HepG2 (cell line): Measurements from ENCODE around the gene COX10. TPM values are rescaled to one million over a fixed set of nuclear protein-coding genes. Genes with fewer than 3 reads are reported as not detected.

Experiments
- ATAC-seq: fragments of 200-7000 bp; cut with Tn5 transposase; 3 replicates; pipeline ENCODE4 v1.9.1; 2020; ENCODE audit warnings: mild to moderate bottlenecking, moderate library complexity
- BruUV-seq: library from RNA; stranded (reverse); fragments of 400-500 nt; replicated peaks from 2 replicates; lab custom pipeline; 2021; lab: Mats Ljungman, UMichigan
- CTCF ChIA-PET: fragments of 300-600 bp; formaldehyde crosslinking; extraction: SDS; loops from one replicate; lab custom pipeline; 2021; ENCODE audit warnings: low total read pairs, inconsistent platforms, low intra/inter-chr PET ratio; lab: Yijun Ruan, JAX
- POLR2A ChIA-PET: fragments of 350-600 bp; sonication (Branson Sonifier 250); formaldehyde crosslinking; loops from one replicate; lab custom pipeline; 2020; ENCODE audit warnings: antibody characterized with exemption, inconsistent platforms; lab: Yijun Ruan, JAX
- DNase-seq: peaks from one replicate; pipeline ENCODE4 v3.0.0-alpha.2; 2015; ENCODE audit warnings: low spot score
- FAIRE-seq: peaks from 3 replicates; lab custom pipeline; 2011; peaks lifted over from hg19 to GRCh38; lab: Jason Lieb, UNC
- H2AFZ ChIP-seq: one replicate; pipeline ENCODE4 v1.6.1; 2011; ENCODE audit warnings: low read length, inconsistent platforms
- H3K27ac ChIP-seq: fragments of 300-600 bp; 3 replicates; pipeline ENCODE4 v1.8.0; 2011; ENCODE audit warnings: mixed run types, mild to moderate bottlenecking, mixed read lengths, low read length, inconsistent platforms; ENCODE audit not compliant: insufficient read depth; ENCODE audit errors: extremely low read length
- H3K27me3 ChIP-seq, 2 experiments: fragments of 200-600 bp in 1 of 2; 2 replicates in 1 of 2; 3 replicates in 1 of 2; pipeline versions ENCODE4 v1.6.0 to v1.8.0; 2011; ENCODE audit warnings: low read length in 2 of 2, mild to moderate bottlenecking in 2 of 2, moderate library complexity in 2 of 2, inconsistent platforms in 1 of 2; ENCODE audit not compliant: insufficient read depth in 2 of 2, control insufficient read depth in 1 of 2
- H3K36me3 ChIP-seq, 2 experiments: fragments of 200-600 bp in 1 of 2; replicated peaks in 1 of 2; 2 replicates in 1 of 2; 3 replicates in 1 of 2; pipeline versions ENCODE4 v1.5.1 to v1.8.0; 2011; ENCODE audit warnings: low read length in 2 of 2, inconsistent platforms in 1 of 2; ENCODE audit not compliant: insufficient read depth in 2 of 2, control insufficient read depth in 1 of 2
- H3K4me1 ChIP-seq: 2 replicates; pipeline ENCODE4 v1.5.1; 2012; ENCODE audit warnings: low read length, inconsistent platforms; ENCODE audit not compliant: insufficient read depth
- H3K4me2 ChIP-seq: 2 replicates; pipeline ENCODE4 v1.6.0; 2011; ENCODE audit warnings: low read depth, low read length, inconsistent platforms
- H3K4me3 ChIP-seq, 3 experiments: fragments of 200-600 bp in 1 of 3; sonication (generic), shearing (Covaris generic) in 1 of 3; replicated peaks in 1 of 3; 2 replicates each; pipeline ENCODE4 v1.5.1; 2011 to 2016; ENCODE audit warnings: low read length in 3 of 3, inconsistent platforms in 2 of 3, low read depth in 2 of 3, mild to moderate bottlenecking in 2 of 3, control low read depth in 1 of 3, mixed read lengths in 1 of 3; ENCODE audit not compliant: insufficient read depth in 1 of 3
- H3K79me2 ChIP-seq: one replicate; pipeline ENCODE4 v1.6.1; 2011; ENCODE audit warnings: low read length, inconsistent platforms; ENCODE audit not compliant: insufficient read depth
- H3K9ac ChIP-seq: 2 replicates; pipeline ENCODE4 v1.6.0; 2011; ENCODE audit warnings: mild to moderate bottlenecking, low read depth, low read length, inconsistent platforms; ENCODE audit not compliant: insufficient read depth
- H3K9me3 ChIP-seq: 2 replicates; pipeline ENCODE4 v1.5.1; 2012; ENCODE audit warnings: mild to moderate bottlenecking, low read length
- H4K20me1 ChIP-seq: 2 replicates; pipeline ENCODE4 v1.6.0; 2011; ENCODE audit warnings: inconsistent platforms, mild to moderate bottlenecking, low read length, moderate library complexity; ENCODE audit not compliant: insufficient read depth
- ESRRA ChIP-seq: sonication (generic); formaldehyde crosslinking; IDR thresholded peaks from 2 replicates; pipeline ENCODE4 v1.5.1; 2020; ENCODE audit warnings: mild to moderate bottlenecking, low read depth, missing genetic modification reagents
- KDM4B ChIP-seq: sonication (generic); formaldehyde crosslinking; IDR thresholded peaks from 2 replicates; pipeline ENCODE4 v1.4.0; 2020; ENCODE audit warnings: missing genetic modification reagents
- KLF12 ChIP-seq: sonication (generic); formaldehyde crosslinking; IDR thresholded peaks from 2 replicates; pipeline ENCODE4 v1.4.0; 2020; ENCODE audit warnings: missing genetic modification reagents, borderline replicate concordance
- MYC ChIP-seq: sonication (generic); formaldehyde crosslinking; IDR thresholded peaks from 2 replicates; pipeline ENCODE4 v1.9.0; 2021; ENCODE audit warnings: missing genetic modification reagents, borderline replicate concordance
- MYNN ChIP-seq: sonication (generic); formaldehyde crosslinking; IDR thresholded peaks from 2 replicates; pipeline ENCODE4 v1.4.0; 2020; ENCODE audit warnings: mild to moderate bottlenecking, low read depth, missing genetic modification reagents
- PHF21A ChIP-seq: sonication (generic); formaldehyde crosslinking; IDR thresholded peaks from 2 replicates; pipeline ENCODE4 v1.5.0; 2020; ENCODE audit warnings: mild to moderate bottlenecking, missing genetic modification reagents
- POLR2AphosphoS5 ChIP-seq: IDR thresholded peaks from 2 replicates; pipeline ENCODE4 v1.6.1; 2012; ENCODE audit warnings: low read depth, low read length
- TAF1 ChIP-seq: sonication (generic); formaldehyde crosslinking; IDR thresholded peaks from 2 replicates; pipeline ENCODE4 v1.4.0; 2020; ENCODE audit warnings: missing genetic modification reagents
- ZNF260 ChIP-seq: sonication (generic); formaldehyde crosslinking; IDR thresholded peaks from 2 replicates; pipeline ENCODE4 v1.4.0; 2020; ENCODE audit warnings: missing genetic modification reagents, low read depth, mild to moderate bottlenecking, borderline replicate concordance
- ZNF512B ChIP-seq: sonication (generic); formaldehyde crosslinking; IDR thresholded peaks from 2 replicates; pipeline ENCODE4 v1.5.1; 2020; ENCODE audit warnings: missing genetic modification reagents, mild to moderate bottlenecking, borderline replicate concordance
- WGBS: methylation state at CpG from one replicate; pipeline ENCODE4 v1.1.6; 2017; ENCODE audit warnings: low lambda C conversion rate; 5-methylcytosine and 5-hydroxymethylcytosine counted together
- in situ Hi-C: cut with HindIII; loops from 2 replicates; pipeline ENCODE4 v1.10.0; 2017; ENCODE audit warnings: low pct_unique_long_range_greater_than_20kb; ENCODE audit not compliant: extremely low pct_ligation_motif_present
- intact Hi-C: fragments of 100-400 bp; cut with micrococcal nuclease; formaldehyde crosslinking; loops from one replicate; pipeline ENCODE4 v1.10.0; 2022; ENCODE audit not compliant: unreplicated experiment
- polyA plus RNA-seq, 8 experiments: library from polyadenylated mRNA; depleted of rRNA in 3 of 8; stranded (reverse) in 7 of 8; unstranded in 1 of 8; fragments of >200 nt; fragmentation: Illumina TruSeq in 4 of 8; extraction: Trizol in 4 of 8; gene quantifications; 2 replicates each; pipeline versions ENCODE4 v1.2.1 to v1.2.3, GENCODE V29; 2011 to 2016; ENCODE audit warnings: low read depth in 4 of 8, missing spikeins in 1 of 8, mixed read lengths in 1 of 8; ENCODE audit not compliant: insufficient read depth in 1 of 8
- total RNA-seq, 5 experiments: library from RNA; depleted of rRNA; stranded (reverse); fragments of >200 nt; fragmentation: Illumina TruSeq; extraction: Trizol; gene quantifications; 2 replicates each; pipeline ENCODE4 v1.2.3, GENCODE V29; 2016; ENCODE audit warnings: low read depth in 1 of 5

COX10 gene
- total and polyA plus RNA-seq, 2 of the 13 experiments (the other 11 are each of a cell fraction or from before 2014, with no cell fraction given), result 13.9 to 20.1 TPM

DNA sequence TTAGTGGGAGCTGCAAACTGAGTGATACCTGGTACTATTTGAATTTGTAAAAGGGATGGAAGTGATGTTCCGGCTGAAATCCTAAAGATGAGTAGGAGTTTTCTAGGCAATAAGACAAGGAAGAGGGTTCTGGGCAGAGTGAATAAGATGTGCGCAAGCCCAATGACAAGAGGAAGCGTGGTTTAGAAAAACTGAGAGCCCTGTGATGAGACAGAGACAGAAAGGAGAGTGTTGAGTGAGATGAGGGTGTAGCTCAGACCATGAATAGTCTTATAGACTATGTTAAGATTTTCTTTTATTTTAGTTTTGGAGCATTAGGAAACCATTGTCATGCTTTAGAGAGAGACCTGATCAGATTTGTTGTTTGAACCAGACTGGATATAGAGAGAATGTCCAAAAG, 50.2 kb downstream of the COX10 start:
- Histone ChIP-seq H2AFZ (no peak overlapping the region), H3K9ac (no peak overlapping the region), H3K4me1 (no peaks in the 10 kb centered on the region), H3K4me2 (no peak overlapping the region), H3K36me3 (no peaks in the 10 kb centered on the region; a peak in 1 of 5 replicates), H3K27ac (no peak overlapping the region), H3K27me3 (no peaks in the 10 kb centered on the region), H3K9me3 (no peaks in the 10 kb centered on the region), H4K20me1 (no peaks in the 10 kb centered on the region), H3K79me2 (no peaks in the 10 kb centered on the region), H3K4me3 (no peak overlapping the region)
- ATAC-seq, result no peak
- in situ Hi-C loops, result no loop called here
- FAIRE-seq, result no peak
- no peak for TF ChIP-seq ZNF260 (CRISPR knock-in tag)
- TF ChIP-seq ESRRA, result no peak
- no peak for TF ChIP-seq MYNN
- TF ChIP-seq TAF1 (CRISPR knock-in tag), result no peak
- TF ChIP-seq KDM4B (CRISPR knock-in tag), result no peak
- no peak for TF ChIP-seq KLF12 (CRISPR knock-in tag)
- TF ChIP-seq ZNF512B, result no peak
- TF ChIP-seq PHF21A (CRISPR knock-in tag), result no peak
- no peak for TF ChIP-seq POLR2AphosphoS5
- no peak for TF ChIP-seq MYC (CRISPR knock-in tag)
- no peak for DNase-seq
- intact Hi-C loops, result no loop called here
- ChIA-PET CTCF (no interaction called here), POLR2A (no interaction called here)
- WGBS, result 98% methylated on average over 3 of the region's 3 CpGs
- no TSS peak for BruUV-seq
